Measurements from ENCODE around the gene FAM50B. TPM values are rescaled to one million over a fixed set of nuclear protein-coding genes. Genes with fewer than 3 reads are reported as not detected.

The FAM50B gene
- total RNA-seq, 1 donor from 2014 or later = 23.2 TPM

DNA sequence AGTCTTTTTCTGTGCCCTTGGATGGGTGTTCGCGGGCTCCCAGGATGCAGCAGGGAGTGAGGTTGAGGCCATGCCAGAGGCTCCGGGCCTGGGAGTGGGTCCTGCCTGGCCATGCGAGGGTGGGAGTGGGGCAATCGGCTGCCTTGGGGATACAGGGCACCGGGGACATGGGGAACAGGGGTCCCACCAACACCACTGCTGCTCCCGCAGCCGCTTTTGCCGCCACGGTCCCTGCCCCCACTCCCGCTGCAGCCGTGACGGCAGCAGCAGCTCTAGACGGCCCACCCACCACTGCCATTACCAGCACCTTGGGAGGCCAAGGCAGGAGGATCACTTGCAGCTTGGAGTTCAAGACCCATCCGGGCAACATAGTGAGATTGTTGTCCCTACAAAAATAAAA is 35.3 kb upstream of the FAM50B start:
- Histone ChIP-seq H3K4me1 (peaks cover 23% of the 10 kb centered on the region), H3K9me3 (replicated peaks) (no peaks in the 10 kb centered on the region), H3K27ac (replicated peaks) (no peak overlapping the region), H3K36me3 (no peaks in the 10 kb centered on the region), H3K4me3 (no peak overlapping the region), H3K27me3 (ENCODE audit: low read depth) (no peaks in the 10 kb centered on the region)
- no peak for DNase-seq
- TF ChIP-seq CTCF (IDR thresholded peaks at IDR 0.05; ENCODE audit: borderline replicate concordance) = no peak
- intact Hi-C loops (cut with micrococcal nuclease) = no loop called here

DNA sequence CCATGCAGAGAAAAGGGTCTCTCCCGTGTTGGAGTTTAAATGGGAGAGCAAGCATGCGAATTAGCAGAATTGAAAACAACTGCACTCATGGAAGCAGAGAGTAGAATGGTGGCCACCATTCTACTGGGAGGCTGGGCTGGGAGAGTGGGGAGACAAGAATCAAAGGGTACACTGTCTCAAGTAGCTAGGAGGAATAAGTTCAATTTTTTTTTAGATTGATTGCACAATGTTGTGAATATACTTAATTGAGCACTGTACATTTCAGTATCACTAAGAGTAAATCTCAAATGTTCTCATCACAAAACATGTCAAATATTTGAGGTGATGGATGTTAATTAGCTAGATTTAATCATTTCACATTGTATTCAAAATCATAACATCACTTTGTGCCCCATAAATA is 34.6 kb upstream of the FAM50B start:
- peaks cover 20% of the 10 kb centered on the region for H3K4me1 ChIP-seq
- no peak overlapping the region for H3K4me3 ChIP-seq
- intact Hi-C loops (cut with micrococcal nuclease) = no loop called here
- no peak for DNase-seq
- TF ChIP-seq CTCF (IDR thresholded peaks at IDR 0.05; ENCODE audit: borderline replicate concordance) = no peak
- no peaks in the 10 kb centered on the region for H3K9me3 ChIP-seq (replicated peaks)
- H3K27me3 ChIP-seq (ENCODE audit: low read depth) = no peaks in the 10 kb centered on the region
- H3K36me3 ChIP-seq = no peaks in the 10 kb centered on the region
- H3K27ac ChIP-seq (replicated peaks) = no peak overlapping the region

DNA sequence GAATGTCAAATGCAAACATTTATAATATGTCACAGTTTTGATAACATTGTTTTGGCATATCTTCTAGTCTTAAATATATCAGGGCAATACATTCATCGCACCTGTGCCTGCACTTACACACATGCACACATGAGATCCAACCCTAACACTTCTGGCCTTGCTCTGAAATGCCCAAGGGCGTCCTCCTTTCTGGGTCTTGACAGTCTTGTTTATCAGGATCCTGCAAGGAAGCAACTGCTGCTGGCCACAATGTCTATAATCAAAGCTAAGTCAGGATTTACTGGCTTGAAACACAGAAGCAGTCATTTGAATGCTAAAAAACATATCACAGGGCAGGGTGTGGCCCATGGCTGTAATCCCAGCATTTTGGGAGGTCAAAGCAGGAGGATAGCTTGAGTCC is 32.9 kb upstream of the FAM50B start:
- no peaks in the 10 kb centered on the region for H3K36me3 ChIP-seq
- H3K27me3 ChIP-seq (ENCODE audit: low read depth) = no peaks in the 10 kb centered on the region
- intact Hi-C loops (cut with micrococcal nuclease) = no loop called here
- no peak for TF ChIP-seq CTCF (IDR thresholded peaks at IDR 0.05; ENCODE audit: borderline replicate concordance)
- no peaks in the 10 kb centered on the region for H3K9me3 ChIP-seq (replicated peaks)
- no peak overlapping the region for H3K4me3 ChIP-seq
- H3K27ac ChIP-seq (replicated peaks) = no peak overlapping the region
- H3K4me1 ChIP-seq = peaks cover 24% of the 10 kb centered on the region
- DNase-seq = no peak

- H3K9me3 ChIP-seq (replicated peaks) = no peaks in the 10 kb centered on the region
- no peak for DNase-seq
- intact Hi-C loops (cut with micrococcal nuclease) = no loop called here
- H3K4me3 ChIP-seq = no peak overlapping the region
- no peaks in the 10 kb centered on the region for H3K27me3 ChIP-seq (ENCODE audit: low read depth)
- no peaks in the 10 kb centered on the region for H3K36me3 ChIP-seq
- peaks cover 22% of the 10 kb centered on the region for H3K4me1 ChIP-seq
- no peak for TF ChIP-seq CTCF (IDR thresholded peaks at IDR 0.05; ENCODE audit: borderline replicate concordance)
- no peak overlapping the region for H3K27ac ChIP-seq (replicated peaks)
Observed at GRCh38 chr6:3819161-3820110, 29.7 kb upstream of the FAM50B start.

DNA sequence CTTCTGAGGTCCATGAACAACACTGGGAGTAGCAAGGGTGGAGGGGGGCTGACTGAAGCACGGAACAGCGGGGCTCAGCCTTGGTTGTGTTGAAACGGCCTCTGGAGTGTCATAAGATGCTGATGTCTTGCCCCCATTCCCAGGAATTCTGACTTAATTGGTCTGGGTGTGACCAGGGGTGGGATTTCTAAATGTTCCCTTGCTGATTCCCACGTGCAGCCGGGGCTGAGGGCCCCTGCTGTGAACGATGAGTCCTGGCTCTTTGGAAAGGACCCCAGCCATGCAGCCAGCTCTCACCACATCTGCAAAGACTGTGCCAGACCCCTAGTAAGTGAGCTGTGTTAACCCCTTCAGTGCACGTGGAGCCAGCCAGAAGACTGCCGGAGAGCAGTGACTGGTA is 28.6 kb upstream of the FAM50B start:
- no peak for TF ChIP-seq CTCF (IDR thresholded peaks at IDR 0.05; ENCODE audit: borderline replicate concordance)
- peaks cover 34% of the 10 kb centered on the region for H3K4me1 ChIP-seq
- no peaks in the 10 kb centered on the region for H3K27me3 ChIP-seq (ENCODE audit: low read depth)
- no peak overlapping the region for H3K27ac ChIP-seq (replicated peaks)
- no peak for DNase-seq
- H3K4me3 ChIP-seq = no peak overlapping the region
- H3K9me3 ChIP-seq (replicated peaks) = no peaks in the 10 kb centered on the region
- no peaks in the 10 kb centered on the region for H3K36me3 ChIP-seq
- intact Hi-C loops (cut with micrococcal nuclease) = no loop called here

Data from left ventricle myocardium inferior (tissue), 1 donor.